GM12878 (cell line): ENCODE data around the gene LRRC7. TPM values are rescaled to one million over a fixed set of nuclear protein-coding genes. Genes with fewer than 3 reads are reported as not detected.

ENCODE experiments used
- ATAC-seq: fragments of 200-7000 bp; cut with Tn5 transposase; 3 replicates; pipeline ENCODE4 v1.9.1; 2020; ENCODE audit warnings: mild to moderate bottlenecking, moderate library complexity
- BruUV-seq: library from RNA; stranded (reverse); fragments of 400-500 nt; replicated peaks from 2 replicates; lab custom pipeline; 2021; lab: Mats Ljungman, UMichigan
- CTCF ChIA-PET: fragments of 300-600 bp; sonication (Branson Sonifier 250); formaldehyde crosslinking; extraction: SDS; loops from one replicate; lab custom pipeline; 2021; ENCODE audit warnings: inconsistent platforms; lab: Yijun Ruan, JAX
- POLR2A ChIA-PET: fragments of 350-600 bp; formaldehyde crosslinking; extraction: SDS; loops from one replicate; lab custom pipeline; 2021; ENCODE audit warnings: inconsistent platforms; lab: Charles Lee
- RAD21 ChIA-PET: fragments of 300-600 bp; sonication (Branson Sonifier 250); formaldehyde crosslinking; loops from one replicate; lab custom pipeline; 2023; ENCODE audit warnings: antibody characterized with exemption; ENCODE audit not compliant: unreplicated experiment; lab: Charles Lee
- SMC1A ChIA-PET: fragments of 300-600 bp; sonication (Branson Sonifier 250); formaldehyde crosslinking; loops from one replicate; lab custom pipeline; 2023; ENCODE audit not compliant: unreplicated experiment, uncharacterized antibody; lab: Charles Lee
- DNase-seq: peaks from one replicate; pipeline ENCODE4 v3.0.0-alpha.2; 2011; ENCODE audit warnings: low read depth, low spot score
- FAIRE-seq: peaks from 3 replicates; lab custom pipeline; 2011; peaks lifted over from hg19 to GRCh38; lab: Jason Lieb, UNC
- H2AFZ ChIP-seq: 2 replicates; pipeline ENCODE4 v1.6.0; 2011; ENCODE audit warnings: low read depth, low read length, control low read depth; ENCODE audit not compliant: control insufficient read depth
- H3K27ac ChIP-seq: 2 replicates; pipeline ENCODE4 v1.5.1; 2011; ENCODE audit warnings: control low read depth; ENCODE audit not compliant: control insufficient read depth, insufficient read depth
- H3K27me3 ChIP-seq, 2 experiments: replicated peaks in 1 of 2; 2 replicates each; pipeline versions ENCODE4 v1.6.0 to v1.6.1; 2011; ENCODE audit warnings: low read length in 1 of 2; ENCODE audit not compliant: control insufficient read depth in 2 of 2, insufficient read depth in 2 of 2
- H3K36me3 ChIP-seq, 2 experiments: 2 replicates each; pipeline ENCODE4 v1.5.1; 2011; ENCODE audit warnings: low read length in 1 of 2; ENCODE audit not compliant: control insufficient read depth in 2 of 2, insufficient read depth in 2 of 2
- H3K4me1 ChIP-seq: 2 replicates; pipeline ENCODE4 v1.6.1; 2011; ENCODE audit warnings: mild to moderate bottlenecking, low read length, moderate library complexity, mixed read lengths; ENCODE audit not compliant: control insufficient read depth, insufficient read depth
- H3K4me2 ChIP-seq: 2 replicates; pipeline ENCODE4 v1.6.0; 2011; ENCODE audit warnings: control low read depth; ENCODE audit not compliant: control insufficient read depth, insufficient read depth
- H3K4me3 ChIP-seq: fragments of 200-600 bp; sonication (generic); 2 replicates; pipeline ENCODE4 v1.5.1; 2016
- H3K79me2 ChIP-seq: 2 replicates; pipeline ENCODE4 v1.6.0; 2011; ENCODE audit warnings: low read length; ENCODE audit not compliant: control insufficient read depth, insufficient read depth
- H3K9ac ChIP-seq: 2 replicates; pipeline ENCODE4 v1.8.0; 2011; ENCODE audit warnings: low read length, control low read depth, mixed read lengths; ENCODE audit not compliant: control insufficient read depth, insufficient read depth
- H3K9me3 ChIP-seq: replicated peaks from 3 replicates; pipeline ENCODE4 v1.5.1; 2011; ENCODE audit warnings: mild to moderate bottlenecking, low read length; ENCODE audit not compliant: control insufficient read depth, insufficient read depth
- H4K20me1 ChIP-seq: 2 replicates; pipeline ENCODE4 v1.6.0; 2011; ENCODE audit not compliant: control insufficient read depth, insufficient read depth
- CHD1 ChIP-seq: IDR thresholded peaks from 2 replicates; pipeline ENCODE4 v1.6.1; 2012; ENCODE audit warnings: low read depth, low read length, improper control_type of control experiment
- PBX3 ChIP-seq: IDR thresholded peaks from 2 replicates; pipeline ENCODE4 v1.6.1; 2011; ENCODE audit warnings: mild to moderate bottlenecking, low read depth, low read length, moderate library complexity; ENCODE audit not compliant: insufficient replicate concordance
- SKIL ChIP-seq: fragments of 450-650 bp; IDR thresholded peaks from 2 replicates; pipeline ENCODE4 v1.6.1; 2017; ENCODE audit warnings: mild to moderate bottlenecking, low read depth, inconsistent platforms; ENCODE audit not compliant: poor library complexity, severe bottlenecking
- TCF12 ChIP-seq: IDR thresholded peaks from 2 replicates; pipeline ENCODE4 v1.6.1; 2011; ENCODE audit warnings: low read depth, mild to moderate bottlenecking, low read length
- in situ Hi-C: fragments of 300-500 bp; cut with MboI; formaldehyde crosslinking; loops from 9 replicates; pipeline ENCODE4 v1.14.3; 2018; ENCODE audit warnings: mixed read lengths
- intact Hi-C: fragments of 100-400 bp; cut with micrococcal nuclease; formaldehyde crosslinking; loops from one replicate; pipeline ENCODE4 v1.14.2; 2022; ENCODE audit not compliant: unreplicated experiment
- polyA plus RNA-seq, 11 experiments: library from polyadenylated mRNA; depleted of rRNA in 4 of 11; unstranded in 6 of 11; stranded (reverse) in 5 of 11; fragments of >200 nt; fragmentation: Nextera tagmentation in 4 of 11; fragmentation: Illumina TruSeq in 1 of 11; extraction: Ambion mirVana in 4 of 11; extraction: Trizol in 1 of 11; gene quantifications; 1 replicate in 1 of 11; 2 replicates in 10 of 11; pipeline versions ENCODE4 v1.2.1 to v1.2.3, GENCODE V29; 2011 to 2016; ENCODE audit warnings: inconsistent platforms in 2 of 11, missing spikeins in 2 of 11, low read depth in 1 of 11
- total RNA-seq, 4 experiments: library from RNA; depleted of rRNA in 3 of 4; stranded (reverse); fragments of >200 nt in 3 of 4; fragmentation: Illumina TruSeq in 1 of 4; extraction: Trizol in 1 of 4; gene quantifications; 2 replicates each; pipeline versions ENCODE4 v1.2.1 to v1.2.3, GENCODE V29; 2013 to 2021

The LRRC7 gene
- total and polyA plus RNA-seq, 10 of the 15 experiments (the other 5 are each of a cell fraction or from before 2014, with no cell fraction given): 0.05 to 1.4 (median 0.24) TPM; not detected in 5

- TF ChIP-seq PBX3 (no peak), TCF12 (no peak), CHD1 (no peak), SKIL (no peak)
- no peaks in the 10 kb centered on the region for H3K27me3 ChIP-seq
- no peak overlapping the region for H2AFZ ChIP-seq
- intact Hi-C loops (no loop called here), in situ Hi-C loops (no loop called here)
- ATAC-seq (no peak), DNase-seq (no peak), FAIRE-seq (no peak)
- CTCF ChIA-PET: interaction anchor here (1.3 to 1.7 kb wide), 2 partner anchors 14 to 35 kb away, joined by 4 to 6 read pairs; no protein-coding TSS in a partner anchor
- H4K20me1 ChIP-seq: no peaks in the 10 kb centered on the region
- no peaks in the 10 kb centered on the region for H3K4me1 ChIP-seq
- no peak overlapping the region for H3K9ac ChIP-seq
- SMC1A ChIA-PET: interaction anchor here (1.1 to 2.2 kb wide), 5 partner anchors 9 to 40 kb away, joined by 3 to 6 read pairs (median 3); no protein-coding TSS in a partner anchor
- no peaks in the 10 kb centered on the region for H3K9me3 ChIP-seq
- peaks cover 0 to 1% of the 10 kb centered on the region in 2 experiments; a peak in 1 of 4 replicates for H3K36me3 ChIP-seq
- H3K4me3 ChIP-seq: no peak overlapping the region
- H3K27ac ChIP-seq: no peak overlapping the region
- no peak overlapping the region for H3K4me2 ChIP-seq
- no TSS peak for BruUV-seq
- RAD21 ChIA-PET: no interaction called here
- H3K79me2 ChIP-seq: no peaks in the 10 kb centered on the region
- POLR2A ChIA-PET: no interaction called here
Measured at GRCh38 chr1:70168283-70168682, 600.6 kb downstream of the LRRC7 start.
